ENCODE measurements around the gene SERPINA10. TPM values are rescaled to one million over a fixed set of nuclear protein-coding genes. Genes with fewer than 3 reads are reported as not detected.

SERPINA10 gene
- total and polyA plus RNA-seq, 7 donors = 0.06 TPM; not detected in 6

GRCh38 chr14:94244182-94244581 is 48.9 kb downstream of the SERPINA10 start:
- no peaks in the 10 kb centered on the region for H3K4me1 ChIP-seq
- no peak for TF ChIP-seq EP300 (IDR thresholded peaks at IDR 0.05)
- no peak for TF ChIP-seq POLR2AphosphoS5 (IDR thresholded peaks at IDR 0.05)
- 91% methylated on average over 2 of the region's 2 CpGs for WGBS, 2 donors
- intact Hi-C loops (cut with DNase I) = no loop called here
- H3K27me3 ChIP-seq = no peaks in the 10 kb centered on the region
- H3K4me3 ChIP-seq = no peak overlapping the region
- no peaks in the 10 kb centered on the region for H3K9me3 ChIP-seq
- DNase-seq = no peak
- no peaks in the 10 kb centered on the region for H3K36me3 ChIP-seq
- H3K27ac ChIP-seq = no peak overlapping the region

GRCh38 chr14:94239406-94239805 is 53.7 kb downstream of the SERPINA10 start:
- no peak for TF ChIP-seq POLR2AphosphoS5 (IDR thresholded peaks at IDR 0.05)
- TF ChIP-seq CTCF (IDR thresholded peaks at IDR 0.05) = no peak
- TF ChIP-seq EP300 (IDR thresholded peaks at IDR 0.05) = no peak
- TF ChIP-seq POLR2A (IDR thresholded peaks at IDR 0.05) = no peak
- WGBS, 2 donors = 91 to 94% methylated on average over 2 of the region's 2 CpGs
- Histone ChIP-seq H3K27me3 (no peaks in the 10 kb centered on the region), H3K4me3 (no peak overlapping the region), H3K36me3 (no peaks in the 10 kb centered on the region), H3K4me1 (no peaks in the 10 kb centered on the region), H3K27ac (no peak overlapping the region), H3K9me3 (no peaks in the 10 kb centered on the region)
- DNase-seq = no peak
- intact Hi-C loops (cut with DNase I) = no loop called here

- no peak overlapping the region for H3K4me3 ChIP-seq
- H3K27ac ChIP-seq = no peak overlapping the region
- H3K4me1 ChIP-seq = no peaks in the 10 kb centered on the region
- H3K27me3 ChIP-seq = no peaks in the 10 kb centered on the region
- H3K36me3 ChIP-seq = no peaks in the 10 kb centered on the region
- TF ChIP-seq EP300 (IDR thresholded peaks at IDR 0.05) = no peak
- no peak for TF ChIP-seq CTCF (IDR thresholded peaks at IDR 0.05)
- TF ChIP-seq POLR2A (IDR thresholded peaks at IDR 0.05) = no peak
- no peak for TF ChIP-seq POLR2AphosphoS5 (IDR thresholded peaks at IDR 0.05)
- DNase-seq = no peak
- 74 to 76% methylated on average over 4 of the region's 4 CpGs for WGBS, 2 donors
- intact Hi-C loops (cut with DNase I) = no loop called here
- no peaks in the 10 kb centered on the region for H3K9me3 ChIP-seq
Observed at GRCh38 chr14:94237983-94238382, 55.1 kb downstream of the SERPINA10 start.

GRCh38 chr14:94237046-94237445 is 56.0 kb downstream of the SERPINA10 start:
- no peaks in the 10 kb centered on the region for H3K27me3 ChIP-seq
- H3K27ac ChIP-seq = no peak overlapping the region
- H3K4me1 ChIP-seq = no peaks in the 10 kb centered on the region
- H3K36me3 ChIP-seq = no peaks in the 10 kb centered on the region
- TF ChIP-seq CTCF (IDR thresholded peaks at IDR 0.05) (no peak), EP300 (IDR thresholded peaks at IDR 0.05) (no peak)
- H3K4me3 ChIP-seq = no peak overlapping the region
- no peaks in the 10 kb centered on the region for H3K9me3 ChIP-seq
- no peak for DNase-seq
- intact Hi-C loops (cut with DNase I) = no loop called here

Other genes starting within 250 kb of the SERPINA10 start
- gene DDX24, start 212.1 kb downstream of the SERPINA10 start, total RNA-seq = 100 to 1,000 TPM; 109 to 147 (median 133) TPM
- 10 to 100 TPM; 42.5 to 63.5 (median 43.2) TPM for gene DDX24, start 212.1 kb downstream of the SERPINA10 start, polyA plus RNA-seq
- gene IFI27L1, start 212.0 kb downstream of the SERPINA10 start, total RNA-seq = 1 to 10 TPM; 6.7 to 8.6 (median 7.7) TPM
- gene IFI27L1, start 212.0 kb downstream of the SERPINA10 start, polyA plus RNA-seq = 10 to 100 TPM; 25.1 to 49.5 (median 30.6) TPM
- gene IFI27, start 182.5 kb downstream of the SERPINA10 start, total RNA-seq = 100 to 1,000 TPM in 2 of 4 donors, 10 to 100 TPM in 2; 25.2 to 183 (median 98.3) TPM
- gene IFI27, start 182.5 kb downstream of the SERPINA10 start, polyA plus RNA-seq = 1,000 to 10,000 TPM; 1,595 to 3,562 (median 2,792) TPM
- gene IFI27L2, start 163.7 kb downstream of the SERPINA10 start, total RNA-seq = 100 to 1,000 TPM in 2 of 4 donors, 10 to 100 TPM in 2; 47.9 to 145 (median 91.7) TPM
- gene IFI27L2, start 163.7 kb downstream of the SERPINA10 start, polyA plus RNA-seq = 100 to 1,000 TPM in 1 of 3 donors, 10 to 100 TPM in 2; 63.1 to 126 (median 84.7) TPM
- gene PPP4R4, start 118.9 kb downstream of the SERPINA10 start, total RNA-seq = 1 to 10 TPM in 1 of 4 donors, under 1 TPM in 3; 0.27 to 3.0 (median 0.69) TPM
- under 1 TPM in 2 of 3 donors, not detected in 1; 0.07 to 0.60 TPM for gene PPP4R4, start 118.9 kb downstream of the SERPINA10 start, polyA plus RNA-seq
- not detected for gene SERPINA6, start 30.1 kb upstream of the SERPINA10 start, total RNA-seq
- gene SERPINA6, start 30.1 kb upstream of the SERPINA10 start, polyA plus RNA-seq = 1 to 10 TPM in 1 of 3 donors, not detected in 2; 2.0 TPM
- gene SERPINA2, start 73.4 kb upstream of the SERPINA10 start, total RNA-seq = not detected
- gene SERPINA2, start 73.4 kb upstream of the SERPINA10 start, polyA plus RNA-seq = not detected
- 10 to 100 TPM in 1 of 4 donors, 1 to 10 TPM in 3; 1.9 to 26.6 (median 5.8) TPM for gene SERPINA1, start 95.3 kb upstream of the SERPINA10 start, total RNA-seq
- gene SERPINA1, start 95.3 kb upstream of the SERPINA10 start, polyA plus RNA-seq = 100 to 1,000 TPM; 103 to 134 (median 103) TPM
- not detected for gene SERPINA11, start 159.5 kb upstream of the SERPINA10 start, total RNA-seq
- under 1 TPM in 1 of 3 donors, not detected in 2; 0.06 TPM for gene SERPINA11, start 159.5 kb upstream of the SERPINA10 start, polyA plus RNA-seq
- gene SERPINA9, start 182.9 kb upstream of the SERPINA10 start, total RNA-seq = not detected
- under 1 TPM in 1 of 3 donors, not detected in 2; 0.80 TPM for gene SERPINA9, start 182.9 kb upstream of the SERPINA10 start, polyA plus RNA-seq
- gene SERPINA12, start 216.2 kb upstream of the SERPINA10 start, total RNA-seq = not detected
- gene SERPINA12, start 216.2 kb upstream of the SERPINA10 start, polyA plus RNA-seq = not detected